GM12878 (cell line): ENCODE data around the gene DOK7.

Experiments used
- ATF2 ChIP-seq: IDR thresholded peaks from 2 replicates; pipeline ENCODE4 v1.6.1; 2012; ENCODE audit warnings: low read length, inconsistent platforms
- BCL11A ChIP-seq: IDR thresholded peaks from 2 replicates; pipeline ENCODE4 v1.6.1; 2011; ENCODE audit warnings: low read depth, low read length
- FOS ChIP-seq: IDR thresholded peaks from 3 replicates; pipeline ENCODE4 v1.6.1; 2011; ENCODE audit warnings: borderline replicate concordance; ENCODE audit not compliant: insufficient read length; ENCODE audit errors: extremely low read depth
- FOXM1 ChIP-seq: IDR thresholded peaks from 2 replicates; pipeline ENCODE4 v1.6.1; 2012; ENCODE audit warnings: low read depth, mild to moderate bottlenecking, inconsistent platforms, low read length, moderate library complexity
- GABPA ChIP-seq: IDR thresholded peaks from 2 replicates; pipeline ENCODE4 v1.6.1; 2014; ENCODE audit warnings: antibody characterized with exemption, low read depth, mild to moderate bottlenecking, inconsistent platforms
- MAX ChIP-seq: IDR thresholded peaks from 2 replicates; pipeline ENCODE4 v1.6.1; 2012; ENCODE audit warnings: low read depth, low read length, improper control_type of control experiment
- MYC ChIP-seq: IDR thresholded peaks from 2 replicates; pipeline ENCODE4 v1.6.1; 2011; ENCODE audit warnings: mild to moderate bottlenecking, low read length, moderate library complexity, inconsistent platforms; ENCODE audit not compliant: insufficient read depth, insufficient replicate concordance, insufficient read length, severe bottlenecking
- TARDBP ChIP-seq: IDR thresholded peaks from 2 replicates; pipeline ENCODE4 v1.6.1; 2016; ENCODE audit warnings: borderline replicate concordance
- USF2 ChIP-seq: IDR thresholded peaks from 2 replicates; pipeline ENCODE4 v1.6.1; 2011; ENCODE audit warnings: low read depth, low read length, improper control_type of control experiment, borderline replicate concordance
- YBX1 ChIP-seq: fragments of 450-650 bp; IDR thresholded peaks from 2 replicates; pipeline ENCODE4 v1.6.1; 2016; ENCODE audit warnings: antibody characterized with exemption

GRCh38 chr4:3484057-3484973 is 21.2 kb downstream of the DOK7 start:
- TF ChIP-seq BCL11A (no peak), GABPA (no peak), FOXM1 (no peak), MAX (no peak), MYC (no peak), FOS (no peak), YBX1 (no peak), ATF2 (no peak), TARDBP (no peak), USF2 (no peak)
